ENCODE measurements around the gene LRRC73. TPM values are rescaled to one million over a fixed set of nuclear protein-coding genes. Genes with fewer than 3 reads are reported as not detected.
"Not testable (repeated sequence)": the region's sequence is repeated elsewhere in the genome, so short reads cannot be mapped to it uniquely, and the experiment has no call there.

Gene LRRC73
- total and polyA plus RNA-seq, 2 donors = 0.09 to 0.11 TPM

GRCh38 chr6:43464337-43464736 is 45.8 kb downstream of the LRRC73 start:
- Histone ChIP-seq H3K36me3 (ENCODE audit: control insufficient read depth in 2 of 2, insufficient read depth in 2 of 2, low read length in 1 of 2) (no peaks in the 10 kb centered on the region), H3K4me1 (ENCODE audit: control insufficient read depth in 2 of 2, insufficient read depth in 2 of 2, low read length in 2 of 2) (no peaks in the 10 kb centered on the region), H3K27me3 (ENCODE audit: control insufficient read depth in 2 of 2, insufficient read depth in 1 of 2, low read length in 1 of 2) (peaks cover 0 to 41% of the 10 kb centered on the region in 2 donors), H3K9me3 (ENCODE audit: control insufficient read depth in 2 of 2, insufficient read depth in 1 of 2, low read length in 1 of 2) (no peaks in the 10 kb centered on the region), H3K4me3 (ENCODE audit: low read length in 2 of 2) (no peak overlapping the region), H3K27ac (ENCODE audit: low read depth in 1 of 2, low read length in 1 of 2) (no peak overlapping the region)
- 98% methylated on average over 8 of the region's 8 CpGs for WGBS
- DNase-seq (ENCODE audit: low read depth in 6 of 9, low spot score in 9 of 9) = no peak

- Histone ChIP-seq H3K4me3 (ENCODE audit: low read length in 2 of 2) (no peak overlapping the region), H3K36me3 (ENCODE audit: control insufficient read depth in 2 of 2, insufficient read depth in 2 of 2, low read length in 1 of 2) (no peaks in the 10 kb centered on the region), H3K27ac (ENCODE audit: low read depth in 1 of 2, low read length in 1 of 2) (no peak overlapping the region), H3K9me3 (ENCODE audit: control insufficient read depth in 2 of 2, insufficient read depth in 1 of 2, low read length in 1 of 2) (no peaks in the 10 kb centered on the region), H3K27me3 (ENCODE audit: control insufficient read depth in 2 of 2, insufficient read depth in 1 of 2, low read length in 1 of 2) (peaks cover 0 to 42% of the 10 kb centered on the region in 2 donors), H3K4me1 (ENCODE audit: control insufficient read depth in 2 of 2, insufficient read depth in 2 of 2, low read length in 2 of 2) (no peaks in the 10 kb centered on the region)
- WGBS = 88% methylated on average over 5 of the region's 5 CpGs
- DNase-seq (ENCODE audit: low read depth in 6 of 9, low spot score in 9 of 9) = no peak
Measured at GRCh38 chr6:43461936-43462335, 48.2 kb downstream of the LRRC73 start.

GRCh38 chr6:43460032-43460431 is 50.1 kb downstream of the LRRC73 start:
- Histone ChIP-seq H3K4me1 (ENCODE audit: control insufficient read depth in 2 of 2, insufficient read depth in 2 of 2, low read length in 2 of 2) (peaks cover 0 to 8% of the 10 kb centered on the region in 2 donors), H3K27me3 (ENCODE audit: control insufficient read depth in 2 of 2, insufficient read depth in 1 of 2, low read length in 1 of 2) (peaks cover 4 to 52% of the 10 kb centered on the region in 2 donors), H3K36me3 (ENCODE audit: control insufficient read depth in 2 of 2, insufficient read depth in 2 of 2, low read length in 1 of 2) (no peaks in the 10 kb centered on the region), H3K9me3 (ENCODE audit: control insufficient read depth in 2 of 2, insufficient read depth in 1 of 2, low read length in 1 of 2) (peaks cover 2 to 7% of the 10 kb centered on the region in 2 donors), H3K4me3 (ENCODE audit: low read length in 2 of 2) (no peak overlapping the region), H3K27ac (ENCODE audit: low read depth in 1 of 2, low read length in 1 of 2) (no peak overlapping the region)
- DNase-seq (ENCODE audit: low read depth in 6 of 9, low spot score in 9 of 9) = no peak
- WGBS = 68% methylated on average over 4 of the region's 4 CpGs

GRCh38 chr6:43459535-43459934 is 50.6 kb downstream of the LRRC73 start:
- peaks cover 4 to 57% of the 10 kb centered on the region in 2 donors for H3K27me3 ChIP-seq (ENCODE audit: control insufficient read depth in 2 of 2, insufficient read depth in 1 of 2, low read length in 1 of 2)
- H3K4me3 ChIP-seq (ENCODE audit: low read length in 2 of 2) = no peak overlapping the region
- DNase-seq (ENCODE audit: low read depth in 6 of 9, low spot score in 9 of 9) = no peak
- H3K4me1 ChIP-seq (ENCODE audit: control insufficient read depth in 2 of 2, insufficient read depth in 2 of 2, low read length in 2 of 2) = peaks cover 0 to 13% of the 10 kb centered on the region in 2 donors
- 89% methylated on average over 1 of the region's 1 CpG for WGBS
- peaks cover 2 to 7% of the 10 kb centered on the region in 2 donors for H3K9me3 ChIP-seq (ENCODE audit: control insufficient read depth in 2 of 2, insufficient read depth in 1 of 2, low read length in 1 of 2)
- no peaks in the 10 kb centered on the region for H3K36me3 ChIP-seq (ENCODE audit: control insufficient read depth in 2 of 2, insufficient read depth in 2 of 2, low read length in 1 of 2)
- no peak overlapping the region for H3K27ac ChIP-seq (ENCODE audit: low read depth in 1 of 2, low read length in 1 of 2)

- DNase-seq (ENCODE audit: low read depth in 6 of 9, low spot score in 9 of 9); H3K4me3 ChIP-seq (ENCODE audit: low read length in 2 of 2); H3K36me3 ChIP-seq (ENCODE audit: control insufficient read depth in 2 of 2, insufficient read depth in 2 of 2, low read length in 1 of 2); H3K27ac ChIP-seq (ENCODE audit: low read depth in 1 of 2, low read length in 1 of 2); H3K9me3 ChIP-seq (ENCODE audit: control insufficient read depth in 2 of 2, insufficient read depth in 1 of 2, low read length in 1 of 2): not testable (repeated sequence)
- Histone ChIP-seq H3K27me3 (ENCODE audit: control insufficient read depth in 2 of 2, insufficient read depth in 1 of 2, low read length in 1 of 2) (peaks cover 4 to 56% of the 10 kb centered on the region in 2 donors), H3K4me1 (ENCODE audit: control insufficient read depth in 2 of 2, insufficient read depth in 2 of 2, low read length in 2 of 2) (peaks cover 0 to 16% of the 10 kb centered on the region in 2 donors)
- 97% methylated on average over 15 of the region's 15 CpGs for WGBS
Measured at GRCh38 chr6:43458154-43458553, 52.0 kb downstream of the LRRC73 start.

- H3K4me1 ChIP-seq (ENCODE audit: control insufficient read depth in 2 of 2, insufficient read depth in 2 of 2, low read length in 2 of 2) = peaks cover 0 to 16% of the 10 kb centered on the region in 2 donors
- no peak overlapping the region for H3K27ac ChIP-seq (ENCODE audit: low read depth in 1 of 2, low read length in 1 of 2)
- no peak overlapping the region for H3K4me3 ChIP-seq (ENCODE audit: low read length in 2 of 2)
- WGBS = 81% methylated on average over 9 of the region's 9 CpGs
- peaks cover 2 to 7% of the 10 kb centered on the region in 2 donors for H3K9me3 ChIP-seq (ENCODE audit: control insufficient read depth in 2 of 2, insufficient read depth in 1 of 2, low read length in 1 of 2)
- H3K36me3 ChIP-seq (ENCODE audit: control insufficient read depth in 2 of 2, insufficient read depth in 2 of 2, low read length in 1 of 2) = peaks cover 5 to 7% of the 10 kb centered on the region in 2 donors
- DNase-seq (ENCODE audit: low read depth in 6 of 9, low spot score in 9 of 9) = no peak
- peaks cover 4 to 52% of the 10 kb centered on the region in 2 donors for H3K27me3 ChIP-seq (ENCODE audit: control insufficient read depth in 2 of 2, insufficient read depth in 1 of 2, low read length in 1 of 2)
Measured at GRCh38 chr6:43457643-43458042, 52.5 kb downstream of the LRRC73 start.

Other genes with a start within 250 kb of the LRRC73 start
- gene SLC22A7, start 212.1 kb downstream of the LRRC73 start, total RNA-seq = 0.09 TPM
- gene SLC22A7, start 212.1 kb downstream of the LRRC73 start, polyA plus RNA-seq = 0.16 TPM
- 0.61 TPM for gene CRIP3, start 201.5 kb downstream of the LRRC73 start, total RNA-seq
- 11.0 TPM for gene CRIP3, start 201.5 kb downstream of the LRRC73 start, polyA plus RNA-seq
- 8.0 TPM for gene ZNF318, start 140.7 kb downstream of the LRRC73 start, total RNA-seq
- 9.2 TPM for gene ZNF318, start 140.7 kb downstream of the LRRC73 start, polyA plus RNA-seq
- 8.9 TPM for gene ABCC10, start 82.8 kb downstream of the LRRC73 start, total RNA-seq
- gene ABCC10, start 82.8 kb downstream of the LRRC73 start, polyA plus RNA-seq = 47.6 TPM
- 1.5 TPM for gene DLK2, start 54.8 kb downstream of the LRRC73 start, total RNA-seq
- 10.0 TPM for gene DLK2, start 54.8 kb downstream of the LRRC73 start, polyA plus RNA-seq
- gene TJAP1, start 32.8 kb downstream of the LRRC73 start, total RNA-seq = 10.1 TPM
- 32.1 TPM for gene TJAP1, start 32.8 kb downstream of the LRRC73 start, polyA plus RNA-seq
- gene YIPF3, start 6.6 kb upstream of the LRRC73 start, total RNA-seq = 47.1 TPM
- 62.0 TPM for gene YIPF3, start 6.6 kb upstream of the LRRC73 start, polyA plus RNA-seq
- 23.9 TPM for gene POLR1C, start 6.7 kb upstream of the LRRC73 start, total RNA-seq
- 28.5 TPM for gene POLR1C, start 6.7 kb upstream of the LRRC73 start, polyA plus RNA-seq
- 22.4 TPM for gene XPO5, start 65.7 kb upstream of the LRRC73 start, total RNA-seq
- 16.7 TPM for gene XPO5, start 65.7 kb upstream of the LRRC73 start, polyA plus RNA-seq
- gene POLH, start 65.8 kb upstream of the LRRC73 start, total RNA-seq = 12.5 TPM
- gene POLH, start 65.8 kb upstream of the LRRC73 start, polyA plus RNA-seq = 6.2 TPM
- gene GTPBP2, start 118.9 kb upstream of the LRRC73 start, total RNA-seq = 35.4 TPM
- gene GTPBP2, start 118.9 kb upstream of the LRRC73 start, polyA plus RNA-seq = 60.0 TPM
- gene MAD2L1BP, start 125.5 kb upstream of the LRRC73 start, total RNA-seq = 48.4 TPM
- 33.9 TPM for gene MAD2L1BP, start 125.5 kb upstream of the LRRC73 start, polyA plus RNA-seq
- gene RSPH9, start 134.7 kb upstream of the LRRC73 start, total RNA-seq = 0.09 TPM
- gene RSPH9, start 134.7 kb upstream of the LRRC73 start, polyA plus RNA-seq = 0.25 TPM
- 49.5 TPM for gene MRPS18A, start 177.4 kb upstream of the LRRC73 start, total RNA-seq
- 28.1 TPM for gene MRPS18A, start 177.4 kb upstream of the LRRC73 start, polyA plus RNA-seq

Measured in thymus (tissue), 11 donors.